ENCODE data around the gene LY6G6F.

Gene LY6G6F

GRCh38 chr6:31677955-31678354, 28.7 kb upstream of the LY6G6F start:
- DNase-seq = no peak

DNA sequence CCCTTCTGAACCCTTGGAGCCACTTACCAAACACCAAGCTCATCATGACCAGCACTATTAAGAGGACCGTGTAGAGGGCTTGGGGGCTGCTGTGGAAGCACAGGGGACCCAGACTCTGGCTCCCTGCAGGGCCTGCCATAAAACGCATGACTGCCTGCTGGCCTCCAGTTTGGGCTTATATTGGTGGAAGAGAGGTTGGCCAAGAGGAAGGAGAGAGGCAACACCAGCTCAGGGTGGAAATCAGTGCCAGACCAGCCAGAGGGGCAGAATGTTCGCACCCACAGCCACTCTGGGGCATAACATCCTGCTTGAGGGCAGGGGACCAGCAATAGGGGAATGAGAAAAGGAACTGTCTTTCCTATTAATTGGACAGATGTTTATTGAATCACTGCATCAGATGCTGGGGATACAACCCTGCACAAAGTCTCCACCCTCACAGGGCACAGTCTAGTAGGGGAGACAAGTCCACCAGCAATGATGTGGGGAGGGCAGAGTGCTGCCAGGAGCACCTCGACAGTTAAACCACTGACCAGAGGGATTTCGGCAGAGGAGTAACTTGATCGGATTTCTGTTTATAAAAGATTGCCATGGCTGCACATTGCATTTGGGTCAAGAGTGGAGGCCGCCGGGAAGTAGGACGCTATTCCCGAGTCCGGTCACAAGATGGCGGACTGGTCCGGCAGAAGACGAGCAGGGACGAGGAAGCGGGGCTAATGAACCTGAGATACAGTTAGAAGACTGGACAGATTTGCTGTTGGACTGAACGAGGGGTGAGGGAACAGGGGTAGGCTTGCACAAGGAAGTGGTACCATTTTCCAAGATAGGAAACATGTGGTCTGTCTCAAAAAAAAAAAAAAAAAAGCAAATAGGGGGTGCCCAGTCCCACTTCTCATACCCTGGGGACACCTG, 26.2 kb upstream of the LY6G6F start, which contains the start of gene LY6G5C:
Gene LY6G5C (minus strand): TSS at position 842 of the 909 bp plus-strand sequence. CDS start 694 bp downstream, at position 148.
- peak; percentile 43 for DNase-seq

- DNase-seq = peak; percentile 26
Observed at GRCh38 chr6:31681135-31681671, 25.5 kb upstream of the LY6G6F start.

- no peak for DNase-seq
Observed at GRCh38 chr6:31683591-31683990, 23.1 kb upstream of the LY6G6F start.

DNA sequence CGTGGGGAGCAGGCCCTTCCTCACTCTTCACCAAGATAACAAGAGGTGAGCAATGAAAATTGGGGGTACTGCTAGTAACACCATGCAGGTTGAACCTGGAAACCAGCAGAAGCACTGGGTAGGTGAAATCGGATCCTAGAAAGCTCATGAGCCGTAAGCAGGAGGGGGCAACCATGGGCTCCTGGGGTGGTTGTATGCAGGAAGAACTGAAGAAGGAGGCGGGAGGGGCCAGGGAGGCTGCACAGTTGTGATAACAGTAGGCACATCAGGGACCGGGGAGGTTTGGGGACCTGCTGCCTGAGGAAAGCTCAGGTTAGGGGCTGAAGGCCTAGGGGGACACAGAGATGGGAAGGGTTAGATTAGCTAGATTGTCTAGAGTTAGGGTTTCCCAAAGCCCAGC, 20.2 kb upstream of the LY6G6F start:
- DNase-seq = no peak

GRCh38 chr6:31687321-31687720, 19.3 kb upstream of the LY6G6F start:
- DNase-seq = no peak

- DNase-seq = no peak
Observed at GRCh38 chr6:31687860-31688693, 18.6 kb upstream of the LY6G6F start.

- DNase-seq = no peak
Observed at GRCh38 chr6:31689249-31690110, 17.2 kb upstream of the LY6G6F start.

DNA sequence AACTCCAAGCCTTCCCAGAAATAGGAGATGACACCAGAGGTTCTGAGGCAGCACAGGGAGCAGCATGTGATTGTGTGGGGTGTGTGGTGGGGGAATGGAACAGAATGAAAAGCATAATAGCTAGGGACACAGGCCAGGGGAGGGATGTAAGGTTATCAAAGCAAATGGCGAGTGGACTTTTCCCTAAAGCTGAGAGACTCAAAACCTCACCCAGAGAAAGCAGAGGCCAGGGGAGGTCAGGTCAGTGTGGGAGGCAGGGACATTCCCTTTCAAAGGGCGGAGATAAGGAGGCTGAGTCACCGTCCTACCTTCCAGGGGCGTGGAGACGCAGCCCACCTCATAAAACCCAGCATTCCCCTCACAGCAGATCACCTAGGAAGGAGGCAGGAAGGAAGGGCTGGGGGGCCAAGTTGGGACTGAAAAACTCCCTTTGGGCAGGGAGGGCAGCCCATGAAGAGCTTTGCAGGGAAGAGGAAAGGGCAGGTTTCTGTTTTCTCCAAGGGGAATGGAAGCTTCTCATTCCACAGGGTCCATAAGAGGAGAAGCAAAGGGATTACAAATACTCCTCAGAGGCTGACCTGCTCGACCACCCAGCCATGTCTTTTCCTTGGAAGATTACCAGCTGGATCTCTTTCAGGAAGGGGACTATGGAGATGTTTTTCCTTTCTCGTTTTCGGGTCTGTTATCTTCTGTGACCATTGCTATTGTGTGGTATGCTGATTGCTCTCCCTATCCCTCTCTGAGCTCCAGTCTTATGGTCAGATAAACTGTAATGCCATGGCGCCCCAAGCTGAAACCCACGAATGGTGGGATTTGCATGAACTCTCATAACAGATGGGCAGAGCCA, 16.2 kb upstream of the LY6G6F start:
- DNase-seq = no peak

- DNase-seq = no peak
Observed at GRCh38 chr6:31691078-31691463, 15.6 kb upstream of the LY6G6F start.

DNA sequence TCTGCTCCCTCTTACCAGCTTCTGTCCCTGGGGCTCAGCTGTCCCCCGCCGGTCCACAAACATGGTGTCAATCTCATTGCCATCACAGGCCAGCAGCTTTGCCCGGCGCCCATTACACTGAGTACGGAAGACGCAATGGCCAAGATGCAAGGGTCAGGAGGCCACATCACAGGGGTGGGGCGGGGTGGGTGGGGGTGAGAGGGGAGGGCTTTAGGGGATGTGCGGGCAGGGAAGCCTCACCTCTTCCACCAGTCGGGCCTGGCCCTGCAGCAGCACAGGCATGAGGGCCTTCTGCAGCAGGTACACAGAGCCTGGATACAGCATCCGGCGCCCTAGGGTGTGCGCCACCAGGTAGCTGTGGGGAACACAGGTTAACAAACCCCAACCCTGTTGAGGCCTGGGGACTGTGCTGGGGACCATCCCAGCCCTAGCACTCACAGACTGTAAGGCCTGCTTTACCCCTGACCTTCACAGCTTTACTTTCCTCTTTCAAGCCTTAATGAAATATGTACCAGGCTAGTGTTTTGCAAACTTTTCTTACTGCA, 15.0 kb upstream of the LY6G6F start:
- no peak for DNase-seq

GRCh38 chr6:31692353-31692752, 14.3 kb upstream of the LY6G6F start:
- DNase-seq = no peak

GRCh38 chr6:31692886-31693285, 13.8 kb upstream of the LY6G6F start:
- DNase-seq = no peak

GRCh38 chr6:31693535-31693934, 13.1 kb upstream of the LY6G6F start:
- no peak for DNase-seq

- DNase-seq = no peak
Observed at GRCh38 chr6:31697555-31697954, 9.1 kb upstream of the LY6G6F start.

GRCh38 chr6:31700740-31701401, 5.8 kb upstream of the LY6G6F start:
- no peak for DNase-seq

DNA sequence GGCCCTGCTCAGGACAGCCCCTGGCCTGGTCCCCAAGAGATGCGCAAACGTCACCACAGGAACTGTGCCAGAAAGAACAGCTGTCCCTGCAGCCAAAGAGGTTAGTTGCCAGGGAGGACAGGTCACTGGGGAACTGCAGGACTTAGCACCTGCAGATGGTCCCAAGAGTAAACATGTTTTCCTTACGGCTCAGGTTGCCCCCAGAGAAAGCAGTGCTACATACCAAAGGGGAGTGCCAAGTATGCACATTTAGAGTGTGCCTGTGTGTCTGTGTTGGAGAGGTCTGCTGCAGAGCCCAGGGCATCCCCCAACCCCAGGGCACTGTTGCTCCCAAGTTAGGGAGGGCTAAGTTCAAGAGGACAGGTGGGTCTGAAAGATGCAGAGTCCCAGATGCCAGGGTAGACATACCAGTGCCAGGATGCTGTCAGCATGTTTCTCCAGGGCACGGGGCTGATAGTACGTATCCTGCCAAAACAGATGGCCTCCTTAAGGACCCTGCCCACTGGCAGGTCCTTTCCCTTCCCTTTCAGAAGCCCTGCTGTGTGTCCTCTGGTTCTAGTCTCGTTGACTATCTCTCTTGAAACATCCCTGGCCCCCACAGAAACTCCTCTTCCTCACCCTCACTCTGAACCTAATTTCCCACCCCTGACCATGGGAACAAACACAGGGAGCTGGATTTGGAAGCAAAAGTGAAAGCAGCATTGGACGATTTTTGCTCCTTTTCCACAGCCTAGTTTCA, 4.8 kb upstream of the LY6G6F start:
- DNase-seq = no peak

GRCh38 chr6:31702405-31702818, 4.3 kb upstream of the LY6G6F start:
- DNase-seq = no peak

GRCh38 chr6:31702819-31703716, 3.6 kb upstream of the LY6G6F start, which contains the start of gene ABHD16A:
ABHD16A (minus strand) TSS chr6:31703324; CDS start chr6:31703281, 43 bp downstream.
- peak; percentile 94 for DNase-seq
